T-helper 2 cell treated with Interferon-gamma antibody and Interleukin-4, amounts not matched to agents 5 μg/mL and 100 μg/mL, for 36 hours (primary cell): ENCODE measurements around the gene PFDN6.

Source experiments
- DNase-seq: peaks from one replicate; pipeline ENCODE4 v3.0.0; 2021; ENCODE audit warnings: low spot score
- H3K27ac Mint-ChIP-seq: one replicate; pipeline ENCODE4 v1.8.0; 2021; ENCODE audit warnings: mild to moderate bottlenecking, mixed read lengths
- H3K27me3 Mint-ChIP-seq: one replicate; pipeline ENCODE4 v1.8.0; 2021; ENCODE audit warnings: low read depth, mixed read lengths
- H3K36me3 Mint-ChIP-seq: one replicate; pipeline ENCODE4 v1.8.0; 2021; ENCODE audit warnings: low read depth, mixed read lengths
- H3K4me1 Mint-ChIP-seq: one replicate; pipeline ENCODE4 v1.8.0; 2021; ENCODE audit warnings: low read depth, mixed read lengths
- H3K4me3 Mint-ChIP-seq: one replicate; pipeline ENCODE4 v1.8.0; 2022; ENCODE audit warnings: mild to moderate bottlenecking, moderate library complexity, mixed read lengths
- H3K9me3 Mint-ChIP-seq: one replicate; pipeline ENCODE4 v1.8.0; 2021; ENCODE audit warnings: mixed read lengths

PFDN6 gene

GRCh38 chr6:33314515-33314942, 25.1 kb downstream of the PFDN6 start:
- Mint-ChIP-seq H3K9me3 (no peaks in the 10 kb centered on the region), H3K36me3 (peaks cover 51% of the 10 kb centered on the region), H3K27ac (peak overlapping the region; percentile 96), H3K4me1 (peaks cover 44% of the 10 kb centered on the region), H3K27me3 (no peaks in the 10 kb centered on the region), H3K4me3 (peak overlapping the region; percentile 95)
- DNase-seq: peak; percentile 74

GRCh38 chr6:33314943-33315792, 25.8 kb downstream of the PFDN6 start:
- Mint-ChIP-seq H3K27me3 (no peaks in the 10 kb centered on the region), H3K36me3 (peaks cover 57% of the 10 kb centered on the region)
- DNase-seq: no peak

GRCh38 chr6:33315793-33316602, 26.6 kb downstream of the PFDN6 start:
- no peaks in the 10 kb centered on the region for H3K9me3 Mint-ChIP-seq
- peak overlapping the region; percentile 79 for H3K27ac Mint-ChIP-seq
- peaks cover 60% of the 10 kb centered on the region for H3K36me3 Mint-ChIP-seq
- H3K27me3 Mint-ChIP-seq: no peaks in the 10 kb centered on the region
- no peak for DNase-seq
- H3K4me1 Mint-ChIP-seq: peaks cover 54% of the 10 kb centered on the region
- peak overlapping the region; percentile 95 for H3K4me3 Mint-ChIP-seq

More at GRCh38 chr6:33314943-33315792, 25.8 kb downstream of the PFDN6 start:
- Mint-ChIP-seq H3K4me1 (peaks cover 50% of the 10 kb centered on the region), H3K4me3 (peak overlapping the region; percentile 95), H3K27ac (peak overlapping the region; percentile 96), H3K9me3 (no peaks in the 10 kb centered on the region)

GRCh38 chr6:33316603-33317418, 27.4 kb downstream of the PFDN6 start:
- no peak for DNase-seq
- peak overlapping the region; percentile 79 for H3K27ac Mint-ChIP-seq
- peaks cover 61% of the 10 kb centered on the region for H3K36me3 Mint-ChIP-seq
- no peaks in the 10 kb centered on the region for H3K9me3 Mint-ChIP-seq
- peak overlapping the region; percentile 95 for H3K4me3 Mint-ChIP-seq
- H3K4me1 Mint-ChIP-seq: peaks cover 55% of the 10 kb centered on the region
- H3K27me3 Mint-ChIP-seq: no peaks in the 10 kb centered on the region

GRCh38 chr6:33317419-33317668, 27.9 kb downstream of the PFDN6 start:
- Mint-ChIP-seq H3K36me3 (peaks cover 60% of the 10 kb centered on the region), H3K4me1 (peaks cover 53% of the 10 kb centered on the region), H3K27me3 (no peaks in the 10 kb centered on the region), H3K27ac (peak overlapping the region; percentile 79), H3K9me3 (no peaks in the 10 kb centered on the region), H3K4me3 (peak overlapping the region; percentile 96)
- DNase-seq: no peak

GRCh38 chr6:33317669-33318425, 28.4 kb downstream of the PFDN6 start, which contains the start of gene ZBTB22:
Gene ZBTB22, minus strand, starts transcription at chr6:33317744. Its CDS starts 828 bp downstream, at chr6:33316916.
- H3K9me3 Mint-ChIP-seq: no peaks in the 10 kb centered on the region
- H3K27ac Mint-ChIP-seq: peak within 1 kb of the TSS; percentile 96
- peak; percentile 95 for DNase-seq
- peaks cover 60% of the 10 kb centered on the region for H3K36me3 Mint-ChIP-seq
- no peaks in the 10 kb centered on the region for H3K27me3 Mint-ChIP-seq
- peak within 1 kb of the TSS; percentile 96 for H3K4me3 Mint-ChIP-seq
- H3K4me1 Mint-ChIP-seq: peaks cover 52% of the 10 kb centered on the region

GRCh38 chr6:33318426-33319073, 29.1 kb downstream of the PFDN6 start:
- Mint-ChIP-seq H3K36me3 (peaks cover 55% of the 10 kb centered on the region), H3K27me3 (no peaks in the 10 kb centered on the region), H3K4me3 (peak overlapping the region; percentile 96), H3K27ac (peak overlapping the region; percentile 96), H3K4me1 (peaks cover 56% of the 10 kb centered on the region), H3K9me3 (no peaks in the 10 kb centered on the region)
- DNase-seq: no peak

GRCh38 chr6:33319939-33320314, 30.5 kb downstream of the PFDN6 start:
- no peaks in the 10 kb centered on the region for H3K27me3 Mint-ChIP-seq
- H3K9me3 Mint-ChIP-seq: no peaks in the 10 kb centered on the region
- no peak for DNase-seq
- peaks cover 56% of the 10 kb centered on the region for H3K4me1 Mint-ChIP-seq
- peak overlapping the region; percentile 60 for H3K27ac Mint-ChIP-seq
- peak overlapping the region; percentile 96 for H3K4me3 Mint-ChIP-seq
- peaks cover 49% of the 10 kb centered on the region for H3K36me3 Mint-ChIP-seq

GRCh38 chr6:33320315-33321181, 31.1 kb downstream of the PFDN6 start:
- Mint-ChIP-seq H3K9me3 (no peaks in the 10 kb centered on the region), H3K27ac (no peak overlapping the region), H3K36me3 (peaks cover 49% of the 10 kb centered on the region), H3K4me1 (peaks cover 56% of the 10 kb centered on the region), H3K27me3 (no peaks in the 10 kb centered on the region), H3K4me3 (peak overlapping the region; percentile 96)
- DNase-seq: no peak

- peak overlapping the region; percentile 80 for H3K27ac Mint-ChIP-seq
- no peaks in the 10 kb centered on the region for H3K9me3 Mint-ChIP-seq
- DNase-seq: no peak
- H3K27me3 Mint-ChIP-seq: no peaks in the 10 kb centered on the region
- H3K4me1 Mint-ChIP-seq: peaks cover 54% of the 10 kb centered on the region
- peak overlapping the region; percentile 96 for H3K4me3 Mint-ChIP-seq
- peaks cover 47% of the 10 kb centered on the region for H3K36me3 Mint-ChIP-seq
Measured at GRCh38 chr6:33321227-33321626, 31.8 kb downstream of the PFDN6 start.

- Mint-ChIP-seq H3K9me3 (no peaks in the 10 kb centered on the region), H3K4me1 (peaks cover 39% of the 10 kb centered on the region), H3K4me3 (peak overlapping the region; percentile 96), H3K27ac (peak overlapping the region; percentile 100), H3K36me3 (peaks cover 38% of the 10 kb centered on the region), H3K27me3 (no peaks in the 10 kb centered on the region)
- DNase-seq: no peak
Measured at GRCh38 chr6:33323623-33323948, 34.2 kb downstream of the PFDN6 start.

- no peaks in the 10 kb centered on the region for H3K27me3 Mint-ChIP-seq
- peak overlapping the region; percentile 96 for H3K4me3 Mint-ChIP-seq
- H3K9me3 Mint-ChIP-seq: no peaks in the 10 kb centered on the region
- peaks cover 36% of the 10 kb centered on the region for H3K4me1 Mint-ChIP-seq
- peak overlapping the region; percentile 100 for H3K27ac Mint-ChIP-seq
- DNase-seq: no peak
- H3K36me3 Mint-ChIP-seq: peaks cover 33% of the 10 kb centered on the region
Measured at GRCh38 chr6:33324125-33324524, 34.7 kb downstream of the PFDN6 start.
